T-helper 2 cell (primary cell): ENCODE data around the gene MYT1.
A peak's percentile ranks its signal among the peaks of the same experiment; 100 is the strongest.
"Not testable (repeated sequence)": the region's sequence is repeated elsewhere in the genome, so short reads cannot be mapped to it uniquely, and the experiment has no call there.

Source experiments
- DNase-seq, 5 experiments: peaks; one replicate each; pipeline versions ENCODE4 v3.0.0 to v3.0.0-alpha.2; 2012 to 2022

Gene MYT1

DNA sequence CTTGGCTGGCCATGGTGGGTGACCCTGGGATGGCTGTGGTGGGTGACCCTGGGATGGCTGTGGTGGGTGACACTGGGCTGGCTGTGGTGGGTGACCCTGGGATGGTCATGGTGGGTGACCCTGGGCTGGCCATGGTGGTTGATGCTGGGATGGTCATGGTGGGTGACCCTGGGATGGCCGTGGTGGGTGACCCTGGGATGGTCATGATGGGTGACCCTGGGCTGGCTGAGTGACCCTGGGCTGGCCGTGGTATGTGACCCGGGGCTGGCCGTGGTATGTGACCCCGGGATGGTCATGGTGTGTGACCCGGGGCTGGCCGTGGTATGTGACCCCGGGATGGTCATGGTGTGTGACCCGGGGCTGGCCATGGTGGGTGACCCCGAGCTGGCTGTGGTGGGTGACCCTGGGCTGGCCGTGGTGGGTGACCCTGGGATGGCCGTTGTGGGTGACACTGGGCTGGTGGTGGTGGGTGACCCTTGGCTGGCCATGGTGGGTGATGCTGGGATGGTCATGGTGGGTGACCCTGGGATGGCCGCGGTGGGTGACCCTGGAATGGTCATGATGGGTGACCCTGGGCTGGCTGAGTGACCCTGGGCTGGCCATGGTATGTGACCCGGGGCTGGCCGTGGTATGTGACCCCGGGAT lies 70.8 kb downstream of the MYT1 start:
- DNase-seq: not testable (repeated sequence)

DNA sequence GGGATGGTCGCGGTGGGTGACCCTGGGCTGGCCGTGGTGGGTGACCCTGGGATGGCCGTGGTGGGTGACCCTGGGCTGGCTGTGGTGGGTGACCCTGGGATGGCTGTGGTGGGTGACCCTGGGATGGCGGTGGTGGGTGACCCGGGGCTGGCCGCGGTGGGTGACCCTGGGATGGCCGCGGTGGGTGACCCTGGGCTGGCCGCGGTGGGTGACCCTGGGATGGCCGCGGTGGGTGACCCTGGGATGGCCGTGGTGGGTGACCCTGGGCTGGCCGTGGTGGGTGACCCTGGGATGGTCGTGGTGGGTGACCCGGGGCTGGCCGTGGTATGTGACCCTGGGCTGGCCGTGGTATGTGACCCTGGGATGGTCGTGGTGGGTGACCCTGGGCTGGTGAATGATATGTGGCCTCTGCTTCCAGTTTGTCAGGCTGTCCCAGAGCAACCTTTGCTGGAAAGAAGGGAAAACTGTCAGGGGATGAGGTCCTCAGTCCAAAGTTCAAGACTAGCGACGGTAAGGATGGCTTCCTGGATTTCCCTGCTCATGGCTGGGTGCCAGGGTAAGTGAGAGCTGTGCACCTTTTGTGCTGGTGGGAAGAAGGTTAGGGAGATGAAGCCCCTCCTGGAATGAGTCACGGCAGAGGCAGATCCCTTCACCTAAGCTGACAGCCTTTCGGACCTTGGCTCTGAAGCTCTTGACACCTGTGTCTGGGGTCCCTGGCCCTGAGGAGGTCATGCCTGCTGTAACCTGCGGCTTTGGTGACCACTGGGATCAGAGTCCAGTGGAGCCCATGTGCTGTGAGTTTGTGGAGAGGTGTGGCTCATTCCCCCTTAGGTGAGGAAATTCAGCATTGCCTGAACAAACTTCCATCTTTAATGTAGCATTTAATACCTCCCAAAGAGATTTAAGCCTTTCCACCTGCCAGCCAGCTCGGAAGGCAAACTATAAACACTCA lies 72.2 kb downstream of the MYT1 start:
- DNase-seq: no peak

DNA sequence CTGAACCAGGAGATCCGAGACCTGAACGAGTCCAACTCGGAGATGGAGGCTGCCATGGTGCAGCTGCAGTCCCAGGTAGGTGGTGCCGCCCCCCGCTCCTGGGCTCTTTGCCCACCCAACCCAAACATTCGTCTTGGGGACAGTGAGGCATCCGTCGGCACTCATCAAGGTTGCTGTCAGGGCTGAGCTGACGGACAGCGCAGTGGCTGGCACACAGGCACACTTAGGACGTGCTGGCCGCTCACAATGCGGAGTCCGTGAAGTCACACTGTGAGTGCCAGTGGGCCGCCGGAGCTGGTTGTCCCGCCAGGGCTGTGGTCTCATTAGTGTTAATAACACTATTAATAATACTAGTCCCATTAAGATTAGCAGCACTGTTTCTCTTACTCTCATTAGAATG lies 73.1 kb downstream of the MYT1 start:
- no peak for DNase-seq

DNA sequence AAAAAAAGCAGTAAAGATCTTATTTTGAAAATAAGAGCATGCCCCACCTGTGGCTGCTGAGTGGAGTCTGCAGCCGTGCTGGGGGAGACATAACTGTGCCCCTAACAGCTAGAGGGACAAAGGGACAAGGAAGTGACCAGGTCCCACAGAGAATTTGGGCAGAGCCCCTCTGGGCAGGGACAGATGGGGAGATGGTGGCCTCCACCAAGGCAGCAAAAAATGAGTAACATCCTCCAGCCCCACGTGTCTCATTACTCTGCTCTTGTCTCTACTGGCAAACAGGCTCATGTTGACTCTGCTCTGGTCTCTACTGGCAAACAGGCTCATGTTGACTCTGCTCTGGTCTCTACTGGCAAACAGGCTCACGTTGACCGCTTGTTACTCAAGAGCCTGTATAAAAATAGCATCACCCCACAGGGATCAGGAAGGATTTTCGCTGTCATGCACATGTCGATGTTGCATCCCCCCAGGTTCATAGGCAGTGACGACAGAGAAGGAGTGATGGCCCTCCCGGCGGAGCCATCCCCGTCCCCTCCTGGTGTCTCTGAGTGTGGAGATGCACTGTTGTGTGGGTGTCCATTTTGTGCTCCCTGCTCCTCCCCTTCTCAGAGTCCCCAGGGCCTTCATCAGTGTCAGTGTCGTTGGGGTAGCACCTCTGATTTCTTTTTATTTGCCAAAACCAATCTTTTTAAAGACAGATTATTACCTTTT lies 74.0 kb downstream of the MYT1 start:
- DNase-seq: no peak

DNA sequence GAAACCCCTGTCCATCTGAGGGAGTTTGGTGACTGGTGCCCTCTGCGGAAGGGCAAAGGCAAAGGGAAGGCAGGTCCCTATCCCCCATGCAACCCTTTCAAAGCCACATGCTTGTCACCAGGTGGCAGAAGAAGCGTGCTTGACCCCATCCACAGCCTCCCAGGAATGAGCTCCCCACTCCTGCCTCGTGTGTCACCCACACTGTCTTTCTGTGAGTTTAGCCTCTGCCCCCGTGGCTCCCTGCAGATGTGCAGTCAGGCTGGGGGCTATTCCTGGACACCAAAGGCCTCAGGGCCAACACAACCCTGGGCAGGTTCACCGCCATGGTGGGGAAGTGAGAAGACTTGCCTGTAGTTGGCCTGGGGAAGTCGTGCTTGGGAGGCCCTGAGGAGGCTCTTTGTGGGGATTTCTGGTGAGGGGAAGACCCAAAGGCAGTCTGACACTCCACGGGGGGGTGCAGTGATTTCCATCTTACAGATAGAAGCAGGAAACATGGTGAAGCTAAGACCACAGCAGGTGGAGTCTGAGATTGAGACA lies 74.7 kb downstream of the MYT1 start:
- no peak for DNase-seq

DNA sequence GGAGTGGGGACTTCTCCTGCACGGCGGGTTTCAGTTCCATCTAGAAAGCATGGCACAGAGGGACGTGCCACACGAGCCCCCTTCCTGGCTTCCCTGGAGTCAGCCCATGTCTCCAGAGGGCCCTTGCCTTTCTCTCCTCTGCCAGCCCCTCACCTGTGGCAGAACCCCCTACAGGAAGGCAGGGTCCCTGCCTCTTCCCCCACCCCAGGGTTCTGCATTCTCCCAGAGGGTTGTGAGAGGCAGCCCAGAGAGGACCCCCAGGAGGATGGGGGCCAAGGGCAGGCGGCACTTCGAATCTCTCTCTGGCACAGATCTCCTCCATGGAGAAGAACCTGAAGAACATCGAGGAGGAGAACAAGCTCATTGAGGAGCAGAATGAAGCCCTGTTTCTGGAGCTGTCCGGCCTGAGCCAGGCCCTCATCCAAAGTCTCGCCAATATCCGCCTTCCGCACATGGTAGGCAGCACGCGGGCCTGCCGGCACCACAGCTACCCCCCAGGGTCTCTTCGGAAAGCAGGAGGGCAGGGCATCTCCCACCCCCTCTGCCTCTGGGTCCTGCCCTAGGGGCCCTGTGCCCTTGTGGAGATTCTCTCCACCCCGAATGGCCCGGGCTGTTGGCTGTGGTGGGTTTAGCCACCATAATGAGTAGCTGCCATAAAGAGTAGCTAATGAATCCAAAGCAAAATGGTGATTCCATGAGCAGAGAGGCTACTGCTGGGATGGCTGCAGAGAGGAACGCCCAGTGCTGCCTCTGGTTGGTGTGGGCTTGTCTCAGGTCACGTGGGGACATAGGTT lies 75.4 kb downstream of the MYT1 start:
- no peak for DNase-seq

DNA sequence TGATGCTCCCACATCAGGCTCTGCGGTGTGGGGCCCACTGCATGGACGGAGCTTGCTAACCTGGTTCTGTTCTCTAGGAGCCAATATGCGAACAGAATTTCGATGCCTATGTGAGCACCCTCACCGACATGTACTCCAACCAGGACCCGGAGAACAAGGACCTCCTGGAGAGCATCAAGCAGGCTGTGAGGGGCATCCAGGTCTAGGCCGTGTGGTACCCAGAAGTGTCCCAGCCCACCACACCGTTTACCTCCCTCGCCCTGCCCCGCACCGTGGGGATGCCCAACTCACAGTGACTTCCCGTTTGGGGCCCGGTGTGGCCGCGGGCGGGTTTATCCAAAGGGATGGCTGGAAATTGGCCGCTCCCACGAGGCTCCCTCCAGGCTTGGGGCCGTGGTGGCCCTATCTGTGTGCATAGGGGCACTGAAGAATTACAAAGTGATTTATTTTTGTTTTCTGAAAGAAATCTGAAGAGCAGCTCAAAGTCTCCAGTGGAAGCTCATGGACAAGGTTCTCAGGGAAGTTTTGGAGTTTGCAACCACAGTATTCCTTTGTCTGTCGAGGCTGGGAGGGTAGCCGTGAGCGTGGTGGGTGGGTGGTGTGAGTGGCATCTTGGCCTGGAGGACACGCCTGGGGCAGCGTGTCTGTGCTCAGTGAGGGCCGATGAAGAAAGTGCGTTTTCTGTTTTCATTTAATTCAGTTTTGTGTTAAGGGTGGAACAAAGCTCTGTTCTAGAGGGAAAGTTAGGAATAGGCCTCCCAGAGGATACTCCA lies 76.2 kb downstream of the MYT1 start:
- no peak for DNase-seq

DNA sequence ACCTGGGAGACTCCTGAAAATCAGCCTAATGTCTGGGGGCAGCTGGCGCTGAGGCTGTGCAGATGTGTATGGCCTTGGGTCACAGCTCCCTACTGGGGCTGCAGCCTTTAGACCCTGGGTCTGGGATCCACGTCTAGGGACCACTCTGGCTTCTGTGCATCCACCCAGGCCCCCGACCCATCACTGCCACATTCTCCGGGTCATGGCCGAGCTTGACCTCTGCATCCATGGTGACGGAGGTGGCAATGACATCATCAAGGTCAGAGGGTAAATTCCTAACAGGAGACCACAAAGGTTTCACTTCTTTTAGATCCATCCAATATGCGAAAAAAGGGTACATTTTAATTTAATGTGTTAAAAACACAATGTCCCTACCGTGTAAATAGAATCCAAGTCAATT lies 76.8 kb downstream of the MYT1 start:
- no peak for DNase-seq

DNA sequence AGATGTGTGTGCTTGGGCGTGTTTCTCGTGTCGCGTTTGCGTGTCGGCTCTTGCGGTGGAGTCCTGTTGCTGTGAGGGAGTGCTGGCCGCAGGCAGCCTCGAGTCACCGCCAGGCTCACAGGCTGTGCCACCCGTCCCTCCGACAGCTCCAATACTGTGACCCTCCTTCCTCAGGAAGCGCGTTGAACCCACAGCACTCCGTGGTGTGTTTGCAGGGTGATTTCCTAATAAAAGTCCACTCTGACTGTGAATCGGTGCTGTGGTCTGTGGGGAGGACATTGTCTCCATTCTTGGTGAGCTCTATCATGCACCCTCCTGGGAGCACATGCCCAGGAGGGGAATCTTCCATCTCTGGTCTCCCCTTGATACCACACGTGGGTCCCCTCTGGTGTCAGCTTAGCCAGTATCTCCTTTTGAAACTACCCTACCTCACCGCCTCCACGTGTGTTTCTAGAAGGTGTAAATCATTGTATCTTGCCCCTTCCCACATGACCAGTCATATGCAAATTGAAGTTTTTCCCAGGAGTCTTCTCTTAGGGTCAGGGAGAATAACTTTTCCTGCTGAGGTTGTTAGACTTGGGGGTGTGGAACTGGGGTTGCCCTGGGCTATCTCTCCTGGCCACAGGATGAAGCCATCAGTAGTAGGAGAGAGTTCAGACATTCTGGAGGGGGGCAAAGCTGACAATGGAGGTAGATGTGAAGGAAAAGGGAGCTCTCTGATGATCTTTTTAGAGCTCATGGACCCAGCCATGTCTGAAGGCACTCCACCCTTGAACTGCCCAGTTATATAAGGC lies 77.9 kb downstream of the MYT1 start:
- no peak for DNase-seq

DNA sequence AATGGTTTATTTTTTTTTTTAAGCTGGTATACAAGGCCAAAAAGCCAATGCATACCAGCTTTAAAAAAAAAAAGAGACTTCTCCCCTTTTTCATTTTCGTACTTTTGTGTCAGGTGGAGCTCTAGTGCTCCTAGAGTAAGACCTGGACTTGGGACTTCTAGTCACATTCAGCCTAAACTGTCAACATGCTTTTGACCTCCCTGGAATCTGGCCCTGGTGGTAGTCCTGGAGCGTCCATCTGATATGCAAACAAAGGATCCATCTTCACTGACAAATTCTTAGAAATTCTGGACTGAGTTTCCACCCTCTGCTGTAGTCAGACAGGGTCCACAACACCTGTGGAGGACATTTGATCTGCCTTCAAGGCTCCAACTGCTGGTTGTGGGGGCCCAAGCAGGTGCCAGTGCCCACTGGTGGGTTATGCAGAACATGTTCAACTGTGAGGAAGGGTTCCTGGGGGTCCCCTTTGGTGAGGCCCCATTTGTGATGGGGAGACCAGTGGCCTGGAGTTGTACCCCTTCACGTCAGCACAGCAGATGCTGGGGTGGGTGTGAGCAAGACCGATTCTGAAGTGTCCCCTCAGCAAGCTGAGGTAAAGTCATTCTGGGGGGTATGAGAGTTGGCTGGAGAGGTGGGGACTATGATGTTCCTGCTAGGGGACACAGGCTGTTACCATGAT lies 78.7 kb downstream of the MYT1 start:
- DNase-seq: no peak

DNA sequence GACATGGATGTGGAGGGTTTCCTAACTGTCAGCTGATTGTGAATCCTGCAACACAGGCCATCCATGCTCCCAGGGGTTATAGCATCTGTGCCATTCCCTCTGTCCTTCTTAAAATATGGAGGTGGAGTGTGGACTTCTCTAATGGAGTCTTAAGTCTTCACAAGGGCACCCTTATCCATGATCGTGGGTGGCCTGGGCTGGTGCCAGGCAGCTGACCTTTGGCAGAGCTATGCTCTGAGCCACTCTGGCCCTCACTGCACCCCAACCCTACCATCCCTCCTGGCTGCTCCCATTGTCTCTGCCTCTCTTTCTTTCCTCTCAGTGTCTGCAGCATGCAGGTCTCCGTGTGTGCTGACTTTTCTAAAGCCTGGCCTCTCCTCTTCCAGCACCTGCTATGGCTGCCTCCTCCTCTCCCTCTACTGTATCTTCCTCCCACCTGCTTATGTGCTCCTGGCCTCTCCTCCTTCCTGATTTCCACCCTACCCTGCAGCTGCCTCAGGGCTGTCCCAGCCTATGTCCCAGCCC lies 80.1 kb downstream of the MYT1 start:
- no peak for DNase-seq

DNA sequence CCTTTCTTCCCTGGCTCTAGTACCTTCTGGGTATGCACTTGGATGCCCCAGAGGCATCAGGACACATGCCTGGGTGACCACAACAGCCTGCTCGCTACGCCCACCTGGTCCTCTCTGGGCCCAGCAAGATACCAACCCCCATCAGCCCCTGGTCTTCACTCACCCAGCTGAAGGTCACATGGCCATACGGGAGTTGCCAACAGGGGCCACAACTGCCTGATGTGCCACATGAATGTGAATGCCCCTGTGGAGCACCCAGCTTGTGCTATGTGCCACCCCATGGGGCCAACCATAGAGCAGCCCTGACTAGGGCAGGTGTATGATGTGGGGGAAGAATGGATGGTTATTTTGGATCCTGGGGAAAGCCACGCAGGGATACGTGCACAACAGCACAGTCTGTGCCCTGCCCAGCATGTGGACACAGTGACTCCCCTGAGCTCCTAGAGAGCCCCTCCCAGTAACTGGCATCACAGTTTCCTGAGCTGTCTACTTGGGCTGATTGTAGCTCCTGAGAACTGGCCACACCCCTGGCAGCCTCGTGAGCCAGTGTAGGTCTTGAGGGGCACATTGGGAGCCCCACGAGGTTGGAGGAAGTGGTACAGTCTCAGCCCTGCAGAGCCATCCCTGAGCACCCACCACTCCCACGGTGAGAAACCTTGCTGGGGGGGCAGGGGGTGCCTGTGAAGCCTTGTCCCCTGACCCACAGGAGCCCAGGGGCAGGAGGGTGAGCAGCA lies 80.8 kb downstream of the MYT1 start:
- peak in 1 of 5 experiments; percentile 11 for DNase-seq

DNA sequence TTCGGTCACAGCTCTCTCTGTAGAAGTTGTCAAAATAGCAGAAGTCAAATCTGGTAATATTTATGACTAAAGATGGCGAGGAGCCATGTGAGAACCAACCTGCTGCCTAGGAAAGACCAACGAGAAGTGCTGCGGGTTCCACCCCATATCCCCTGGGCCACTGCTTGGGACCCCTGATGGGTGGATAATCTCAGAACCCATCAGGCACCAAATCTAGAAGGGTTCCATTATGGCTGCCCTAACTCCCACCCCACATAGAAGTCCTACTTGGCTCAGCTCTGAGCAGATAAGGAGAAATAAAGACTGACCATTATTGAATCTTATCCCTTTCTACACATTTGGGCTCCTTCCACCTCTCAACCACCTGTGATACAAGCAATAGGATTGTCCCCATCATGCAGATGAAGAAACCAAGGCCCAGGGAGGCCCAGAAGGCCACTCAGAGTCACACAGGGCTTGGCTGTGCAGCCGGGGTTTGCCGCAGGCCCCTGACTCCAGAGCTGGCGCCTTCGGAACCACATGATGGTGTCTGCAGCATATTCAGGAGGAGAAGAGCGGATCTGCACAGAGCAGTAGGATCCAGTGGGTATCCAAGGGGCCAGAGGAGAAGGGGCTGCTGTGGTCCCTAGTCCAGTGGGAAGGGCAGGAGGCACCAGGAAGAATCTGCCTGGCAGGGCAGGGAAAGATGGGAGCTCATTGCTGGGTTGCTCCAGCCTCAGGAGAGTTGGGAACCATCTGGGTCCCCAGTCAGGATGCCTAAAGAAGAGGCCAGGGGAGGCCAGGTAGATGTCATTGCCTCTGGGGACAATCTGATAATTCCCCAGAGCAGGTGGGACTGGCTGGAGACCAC lies 81.7 kb downstream of the MYT1 start:
- DNase-seq: no peak

DNA sequence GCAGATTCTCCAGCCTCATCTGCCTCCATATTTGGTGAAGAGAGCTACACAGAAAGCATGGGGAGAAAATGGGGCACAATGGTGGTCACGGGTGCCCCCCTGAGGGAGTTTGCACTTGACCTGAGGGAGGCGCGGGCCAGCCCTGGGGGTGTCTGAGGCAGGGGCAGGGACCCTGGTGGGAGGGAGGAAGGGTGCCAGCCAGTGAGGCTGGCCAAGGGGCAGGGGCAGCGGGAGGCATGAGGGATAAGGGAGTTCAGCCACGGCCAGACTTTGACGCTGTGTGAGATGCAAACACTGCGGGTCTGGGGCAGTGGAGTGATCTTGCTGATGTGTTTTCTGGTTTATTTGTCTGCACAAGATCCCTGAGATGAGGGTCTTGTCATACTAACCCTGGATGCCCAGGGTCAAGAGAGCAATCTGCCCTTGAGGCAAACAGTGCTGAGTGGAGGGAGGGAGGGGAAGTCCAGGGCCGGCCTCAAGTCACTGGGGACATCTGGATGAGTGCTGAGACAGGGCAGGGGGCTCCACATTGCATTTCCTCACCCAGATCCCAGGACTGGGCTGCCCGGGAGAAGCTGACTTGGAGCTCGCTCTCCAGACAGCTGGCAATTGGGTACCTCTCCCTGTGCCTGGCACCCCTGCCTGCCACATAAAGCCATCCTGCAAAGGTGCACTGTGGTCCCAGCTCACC lies 82.5 kb downstream of the MYT1 start:
- no peak for DNase-seq

DNA sequence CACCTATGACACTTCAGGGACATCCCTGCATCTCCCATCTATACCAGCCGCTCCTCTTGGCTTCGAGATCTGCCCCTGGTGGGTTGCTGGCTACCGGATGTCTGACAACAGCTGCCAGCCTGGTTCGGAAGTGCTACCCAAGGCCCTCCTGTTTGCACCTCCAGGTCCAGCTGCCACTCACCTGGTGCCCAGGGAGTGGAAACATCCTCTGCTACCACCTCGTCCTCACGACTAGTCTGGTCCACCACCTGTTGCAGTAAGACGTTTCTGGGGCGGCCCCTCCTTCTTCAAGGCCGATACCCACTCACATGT lies 83.0 kb downstream of the MYT1 start:
- no peak for DNase-seq

DNA sequence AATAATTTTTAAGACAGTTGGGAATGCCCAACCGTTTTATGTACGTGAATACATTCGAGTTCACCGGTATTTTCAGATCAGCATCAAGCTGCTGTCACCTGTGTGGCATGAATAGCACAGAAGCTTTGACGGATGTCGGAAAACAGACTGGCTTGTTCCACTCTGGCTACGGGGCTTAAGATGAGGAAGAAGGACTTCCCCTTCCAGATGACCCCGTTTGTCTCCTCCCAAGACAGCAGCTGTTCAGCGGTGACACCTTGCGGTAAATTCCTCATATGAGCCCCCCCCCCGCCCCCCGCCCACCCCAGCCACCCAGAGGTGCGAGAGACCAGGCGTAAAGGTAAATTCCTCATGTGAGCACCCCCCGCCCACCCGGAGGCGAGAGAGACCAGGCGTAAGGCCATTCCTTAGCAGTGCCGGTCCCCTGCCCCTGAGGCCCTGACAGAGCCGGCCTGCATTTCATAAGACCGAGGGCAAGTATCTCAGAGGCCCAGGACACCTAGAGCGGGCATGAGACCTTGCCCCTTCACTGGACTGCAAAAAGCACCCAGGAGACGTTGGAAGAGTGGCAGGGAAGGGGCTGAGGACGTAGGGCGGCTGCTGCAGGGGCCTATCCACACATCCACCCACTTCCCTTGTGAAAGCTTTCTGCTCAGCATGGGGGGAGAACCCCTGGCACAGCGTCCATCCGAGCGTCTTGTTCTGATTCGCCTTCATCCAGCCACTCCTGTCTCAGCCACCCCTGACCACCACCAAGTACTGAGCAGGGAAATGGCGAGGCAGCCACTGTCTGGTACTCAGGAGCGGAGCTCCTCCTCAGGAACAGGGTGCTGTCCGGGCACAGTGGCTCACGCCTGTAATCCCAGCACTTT lies 84.0 kb downstream of the MYT1 start:
- DNase-seq: no peak

DNA sequence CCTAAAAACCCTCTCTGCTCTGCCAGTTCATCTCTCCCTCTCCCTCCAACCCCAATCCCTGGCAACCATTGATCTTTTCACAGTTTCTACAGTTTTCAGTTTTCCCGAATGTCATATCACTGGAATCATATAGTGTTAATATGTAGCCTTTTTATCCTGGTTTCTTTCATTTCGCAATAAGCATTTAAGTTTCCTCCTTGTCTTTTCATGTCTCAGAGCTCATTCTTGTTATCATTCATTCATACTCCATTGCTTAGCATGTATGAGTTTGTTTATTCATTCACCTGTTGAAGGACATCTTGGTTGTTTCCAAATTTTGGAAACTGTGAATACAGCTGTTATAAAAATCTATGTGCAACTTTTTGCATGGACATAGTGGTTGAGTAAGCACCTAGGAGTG lies 85.8 kb downstream of the MYT1 start:
- no peak for DNase-seq
